NCI-H2029 (cell line): ENCODE results near the gene CCDC24.

Experiments
- DNase-seq: peaks from one replicate; lab custom pipeline; 2025; lab: John Stamatoyannopoulos, UW

CCDC24 gene

DNA sequence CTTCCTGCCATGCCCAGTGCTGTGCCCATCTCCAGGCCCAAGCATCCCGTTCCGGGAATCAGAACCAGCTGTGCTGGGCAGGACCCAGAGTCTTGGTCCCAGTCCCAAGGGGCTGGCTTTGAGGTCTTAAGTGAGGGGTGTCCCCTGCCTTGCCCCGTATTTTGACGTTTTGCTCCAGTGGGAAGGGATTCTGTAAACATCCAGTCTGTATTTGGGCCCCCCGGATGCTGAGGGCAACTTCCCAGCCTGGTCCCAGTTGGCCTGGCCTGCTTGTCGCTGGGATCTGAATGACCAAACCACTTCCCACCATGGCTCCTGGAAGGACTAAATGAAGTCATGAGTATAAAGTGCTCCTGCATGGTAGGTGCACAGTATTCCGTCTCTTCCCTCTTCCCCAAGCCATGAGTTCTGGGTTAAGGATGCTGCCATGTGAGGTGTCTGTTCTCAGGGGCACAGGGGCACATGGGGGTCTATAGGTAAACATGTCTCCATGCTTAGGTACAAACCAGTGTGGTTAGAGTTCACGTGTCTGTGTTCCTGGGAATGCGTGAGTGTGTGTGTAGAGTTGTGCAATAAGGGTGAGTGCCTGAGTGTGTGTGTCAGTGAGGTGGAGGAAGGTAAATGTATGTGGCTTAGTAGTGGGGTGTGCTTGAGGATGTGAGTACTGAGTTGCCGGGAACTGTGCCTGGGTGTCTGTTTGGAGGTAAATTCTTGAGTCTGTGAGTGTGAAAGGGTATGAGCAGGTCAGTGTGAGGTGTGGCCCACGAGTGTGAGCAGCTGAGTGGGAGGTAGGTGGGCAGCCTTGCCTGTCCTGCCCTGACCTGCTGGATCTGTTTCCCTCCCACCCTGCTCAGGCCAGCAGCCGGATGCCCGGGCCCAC, 10.9 kb upstream of the CCDC24 start:
- no peak for DNase-seq

DNA sequence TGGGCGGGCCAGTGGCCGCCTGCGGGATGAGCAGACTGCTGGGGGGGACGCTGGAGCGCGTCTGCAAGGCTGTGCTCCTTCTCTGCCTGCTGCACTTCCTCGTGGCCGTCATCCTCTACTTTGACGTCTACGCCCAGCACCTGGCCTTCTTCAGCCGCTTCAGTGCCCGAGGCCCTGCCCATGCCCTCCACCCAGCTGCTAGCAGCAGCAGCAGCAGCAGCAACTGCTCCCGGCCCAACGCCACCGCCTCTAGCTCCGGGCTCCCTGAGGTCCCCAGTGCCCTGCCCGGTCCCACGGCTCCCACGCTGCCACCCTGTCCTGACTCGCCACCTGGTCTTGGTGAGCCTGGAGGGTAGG, 10.3 kb upstream of the CCDC24 start:
- DNase-seq, result no peak

GRCh38 chr1:43981636-43982035, 9.8 kb upstream of the CCDC24 start:
- no peak for DNase-seq

DNA sequence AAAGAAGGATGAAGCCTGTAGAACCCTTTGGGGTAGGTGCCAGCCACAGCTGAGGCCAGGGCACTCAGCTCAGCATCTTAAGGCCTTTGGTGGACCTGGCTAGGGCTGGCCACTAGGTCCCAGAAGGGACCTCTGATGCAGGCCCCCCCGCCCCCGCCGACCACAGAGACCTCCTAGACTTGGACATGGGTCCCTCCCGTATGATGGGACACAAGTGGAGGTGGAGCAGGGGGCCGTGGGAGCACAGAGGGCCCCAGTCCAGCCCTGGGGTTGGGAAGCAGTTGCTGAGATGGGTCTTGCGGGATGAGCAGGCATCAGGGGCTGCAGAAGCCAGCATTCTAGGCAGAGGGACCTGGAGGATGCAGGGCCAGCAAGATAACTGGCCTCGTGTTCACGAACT, 9.2 kb upstream of the CCDC24 start:
- no peak for DNase-seq

DNA sequence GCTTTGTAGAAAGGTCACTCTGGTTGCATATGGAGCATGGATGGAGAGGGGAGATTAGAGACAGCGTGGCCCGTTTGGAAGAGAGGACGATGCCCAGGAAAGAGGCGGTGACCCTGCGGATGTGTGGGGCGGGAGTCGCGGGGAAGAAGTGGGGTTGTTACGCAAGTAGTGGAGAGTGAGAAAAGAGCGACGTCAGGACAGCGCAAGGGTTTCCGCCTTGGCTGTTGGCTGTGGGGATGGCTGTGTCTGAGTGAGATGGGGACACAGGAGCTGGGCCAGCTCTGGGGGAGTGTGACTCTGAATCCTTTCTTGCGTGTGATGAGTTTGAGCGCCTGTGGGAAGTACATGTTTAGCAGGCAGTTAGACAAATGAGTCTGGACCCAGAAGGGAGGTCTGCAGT, 8.6 kb upstream of the CCDC24 start:
- no peak for DNase-seq

DNA sequence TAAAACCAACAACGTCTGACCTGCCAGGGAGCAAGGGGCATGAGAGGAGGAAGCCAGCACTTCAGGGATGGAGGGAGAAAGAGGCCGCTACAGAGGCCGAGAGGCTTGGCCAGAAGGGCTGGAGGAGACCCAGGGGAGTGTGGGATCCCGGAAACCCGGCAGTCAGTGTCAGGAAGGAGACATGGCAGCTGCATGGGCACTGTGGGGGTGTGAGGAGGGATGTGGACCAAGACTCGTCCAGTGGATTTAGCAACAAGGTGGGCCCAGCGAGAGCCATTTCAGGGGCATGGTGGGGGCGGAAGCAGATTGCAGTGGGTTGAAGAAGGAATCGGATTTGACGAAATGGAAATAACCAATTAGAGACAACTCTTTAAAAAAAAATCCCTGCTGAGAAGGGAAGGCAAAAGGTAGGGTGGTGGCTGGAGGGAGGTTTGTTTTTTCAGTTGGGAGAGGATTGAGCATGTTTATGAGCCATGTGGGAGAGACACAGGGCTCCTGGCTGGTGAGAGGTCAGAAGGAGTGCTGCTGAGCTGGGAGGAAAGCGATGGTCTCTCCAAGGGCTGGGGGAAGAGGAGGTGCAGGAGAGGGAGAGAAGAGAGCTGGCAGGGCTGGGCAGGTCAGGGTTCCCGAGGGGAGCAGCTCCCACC, 8.0 kb upstream of the CCDC24 start:
- DNase-seq, result no peak

DNA sequence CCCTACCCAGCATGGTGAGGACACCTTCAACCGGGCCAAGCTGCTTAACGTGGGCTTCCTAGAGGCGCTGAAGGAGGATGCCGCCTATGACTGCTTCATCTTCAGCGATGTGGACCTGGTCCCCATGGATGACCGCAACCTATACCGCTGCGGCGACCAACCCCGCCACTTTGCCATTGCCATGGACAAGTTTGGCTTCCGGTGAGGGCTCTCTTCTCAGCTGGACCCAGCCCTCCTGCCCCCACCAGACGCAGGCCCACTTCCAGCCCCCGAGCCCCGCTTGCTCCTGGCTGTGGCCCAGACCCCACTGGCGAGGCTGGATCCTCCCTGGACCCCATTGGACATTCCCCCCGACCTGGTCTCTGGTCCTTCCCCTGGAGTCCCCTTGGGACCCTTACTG, 6.5 kb upstream of the CCDC24 start:
- no peak for DNase-seq

DNA sequence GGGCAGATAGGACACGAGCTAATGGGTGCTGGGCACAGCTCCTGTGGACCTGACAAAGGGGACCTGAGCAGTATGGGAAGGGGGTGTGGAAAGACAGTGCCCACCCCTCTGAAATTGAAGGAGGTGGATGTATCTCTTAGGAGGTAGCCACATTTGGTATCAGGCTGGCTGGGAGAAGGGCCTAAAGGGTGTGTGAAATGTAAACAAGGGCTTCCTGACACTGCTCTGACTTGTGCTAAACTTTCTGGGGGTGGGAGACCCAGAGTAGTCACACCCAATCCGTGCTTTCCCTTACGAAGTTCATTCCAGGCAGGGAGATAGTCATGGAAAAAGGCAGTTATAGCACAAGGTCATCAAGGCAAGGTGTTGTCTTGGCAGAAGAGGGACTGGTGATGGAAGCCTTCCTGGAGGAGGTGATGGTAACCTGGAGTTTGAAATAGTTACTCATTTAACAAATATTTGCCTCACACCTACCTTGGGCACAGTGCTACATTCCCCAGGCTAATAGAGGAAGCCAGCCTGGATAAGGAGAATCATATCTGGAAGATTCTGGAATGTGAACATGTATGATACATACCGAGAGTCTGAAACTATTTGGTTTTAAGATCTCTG, 5.3 kb upstream of the CCDC24 start:
- DNase-seq, result no peak

GRCh38 chr1:43986712-43987111, 4.7 kb upstream of the CCDC24 start:
- DNase-seq, result no peak

- DNase-seq, result no peak
These were observed 4.1 kb upstream of the CCDC24 start for GRCh38 chr1:43987159-43987902.

- no peak for DNase-seq
These were observed 864 bp upstream of the CCDC24 start for GRCh38 chr1:43990271-43991199.

DNA sequence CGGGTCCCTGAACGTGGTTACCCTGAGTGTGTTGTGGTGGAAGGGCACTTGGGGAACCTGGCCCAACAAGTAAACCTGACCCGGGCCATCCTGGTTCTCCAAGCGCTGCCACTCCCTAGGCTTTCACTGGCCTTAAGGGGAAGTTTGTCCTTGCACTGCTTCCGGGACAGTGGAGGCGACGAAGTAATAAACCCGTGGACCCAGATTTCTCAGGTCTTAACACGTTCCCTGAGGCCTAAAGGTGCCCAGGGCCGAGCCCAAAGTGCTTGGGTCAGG, 261 bp upstream of the CCDC24 start:
- DNase-seq, result no peak

DNA sequence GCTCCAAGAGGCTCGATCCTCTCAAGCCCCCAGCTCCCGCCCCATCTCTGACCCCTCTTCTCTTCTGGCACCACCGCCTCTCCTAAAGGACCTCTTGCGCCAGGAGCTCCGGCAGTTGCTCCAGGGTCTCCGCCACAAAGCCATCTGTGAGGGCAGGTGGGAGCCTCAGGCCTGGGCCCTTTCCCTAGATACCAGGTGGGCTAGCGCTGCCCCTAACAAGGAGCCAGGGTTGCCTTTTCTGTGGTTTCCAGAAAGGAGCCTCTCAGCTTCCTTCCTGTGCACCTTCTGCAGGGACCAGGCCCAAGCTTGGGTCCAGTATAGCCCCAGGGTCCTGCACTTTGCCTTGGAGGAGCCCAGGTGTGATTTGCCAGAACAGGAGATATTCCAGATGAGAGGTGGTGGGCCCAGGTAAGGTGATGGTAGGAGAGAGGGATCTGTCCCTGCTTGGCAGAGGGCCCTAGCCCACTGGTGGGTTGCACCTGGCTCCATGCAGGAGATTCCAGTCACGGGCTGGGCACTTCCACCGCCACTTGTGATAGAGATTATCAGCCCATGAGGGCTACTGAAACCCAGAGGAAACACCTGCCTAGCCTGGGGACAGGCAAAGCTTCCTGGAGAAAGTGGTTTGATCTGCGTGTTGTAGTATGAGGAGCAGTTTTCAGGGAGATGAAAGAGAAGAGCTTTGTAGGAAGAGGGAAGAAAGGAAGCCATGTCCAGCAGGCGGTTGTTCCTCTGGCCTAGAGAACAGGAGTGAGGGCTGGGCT, 1.0 kb downstream of the CCDC24 start:
- peak; percentile 45 for DNase-seq

DNA sequence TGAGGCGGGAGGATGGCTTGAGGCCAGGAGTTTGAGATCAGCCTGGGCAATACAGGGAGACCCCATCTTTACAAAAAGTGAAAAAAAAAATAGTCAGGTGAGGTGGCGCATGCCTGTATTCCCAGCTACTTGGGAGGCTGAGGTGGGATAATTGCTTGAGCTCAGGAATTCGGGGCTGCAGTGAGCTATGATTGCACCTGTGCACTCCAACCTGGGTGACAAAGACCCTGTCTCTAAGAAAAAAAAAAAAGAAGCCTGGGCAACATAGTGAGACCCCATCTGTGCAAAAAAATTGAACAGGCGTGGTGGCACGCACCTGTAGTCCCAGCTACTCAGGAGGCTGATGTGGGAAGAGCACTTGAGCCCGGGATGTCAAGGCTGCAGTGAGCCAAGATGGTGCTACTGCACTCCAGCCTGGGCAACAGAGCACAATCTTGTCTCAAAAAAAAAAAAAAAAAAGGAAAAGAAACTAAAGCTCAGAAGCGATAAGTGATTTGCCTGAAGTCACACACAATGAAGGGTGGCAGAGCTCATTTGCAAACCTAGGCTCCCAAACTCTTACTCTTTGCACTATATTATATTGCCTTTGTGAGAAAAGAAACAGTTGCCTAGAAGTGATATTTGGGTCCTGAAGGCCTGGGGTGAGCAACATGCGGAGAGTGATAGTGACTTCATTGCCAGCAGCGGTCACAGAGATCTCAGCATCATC, 2.0 kb downstream of the CCDC24 start:
- no peak for DNase-seq

GRCh38 chr1:43994071-43994470, 2.7 kb downstream of the CCDC24 start:
- no peak for DNase-seq

DNA sequence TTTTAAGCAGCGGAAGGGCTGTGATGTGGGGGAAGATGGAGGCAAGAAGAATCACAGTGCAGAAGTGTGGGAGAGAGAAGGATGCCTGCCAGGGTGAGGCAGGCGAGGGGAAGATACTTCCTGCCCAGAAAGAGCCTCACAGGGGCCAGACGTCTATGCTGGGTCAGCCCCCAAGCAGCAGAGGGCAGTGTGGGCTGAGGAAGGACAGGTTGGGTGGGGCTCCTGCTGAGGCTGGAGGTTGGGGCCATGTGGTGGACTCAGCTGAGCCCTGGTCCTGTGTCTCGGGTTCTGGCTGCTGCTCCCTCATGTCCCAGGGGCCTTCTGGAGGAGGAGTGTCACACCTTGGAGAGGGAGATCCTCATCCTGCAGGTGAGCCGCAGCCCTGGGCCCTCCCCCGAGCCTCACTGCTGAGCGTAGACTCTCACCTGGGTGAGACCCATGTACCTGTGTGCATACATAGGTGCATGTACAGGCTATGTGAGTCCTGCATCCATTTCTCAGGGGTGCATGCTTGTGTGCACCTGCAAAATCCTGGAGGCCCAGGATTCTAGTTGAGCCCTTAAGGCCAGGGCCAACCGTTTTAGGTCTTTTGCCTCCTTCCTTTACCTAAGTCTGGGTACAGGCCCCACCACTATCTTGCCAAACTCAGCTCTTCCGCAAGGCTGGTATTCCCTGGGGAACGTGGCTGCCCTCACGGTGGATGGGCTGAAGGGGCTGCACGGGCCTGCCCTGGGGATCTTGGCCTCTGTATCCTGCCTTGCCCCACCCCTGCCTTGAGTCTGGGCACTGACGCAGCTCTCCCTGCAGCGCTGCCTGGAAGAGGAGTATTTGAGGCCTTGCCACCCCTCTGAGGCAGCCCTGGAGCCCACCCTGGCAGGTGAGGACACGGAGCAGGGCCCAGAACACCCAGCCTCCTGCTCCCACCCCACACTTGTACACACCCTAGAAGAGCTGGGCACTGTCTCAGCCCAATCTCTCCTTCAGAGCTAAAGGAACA, 3.7 kb downstream of the CCDC24 start:
- DNase-seq, result peak; percentile 33

DNA sequence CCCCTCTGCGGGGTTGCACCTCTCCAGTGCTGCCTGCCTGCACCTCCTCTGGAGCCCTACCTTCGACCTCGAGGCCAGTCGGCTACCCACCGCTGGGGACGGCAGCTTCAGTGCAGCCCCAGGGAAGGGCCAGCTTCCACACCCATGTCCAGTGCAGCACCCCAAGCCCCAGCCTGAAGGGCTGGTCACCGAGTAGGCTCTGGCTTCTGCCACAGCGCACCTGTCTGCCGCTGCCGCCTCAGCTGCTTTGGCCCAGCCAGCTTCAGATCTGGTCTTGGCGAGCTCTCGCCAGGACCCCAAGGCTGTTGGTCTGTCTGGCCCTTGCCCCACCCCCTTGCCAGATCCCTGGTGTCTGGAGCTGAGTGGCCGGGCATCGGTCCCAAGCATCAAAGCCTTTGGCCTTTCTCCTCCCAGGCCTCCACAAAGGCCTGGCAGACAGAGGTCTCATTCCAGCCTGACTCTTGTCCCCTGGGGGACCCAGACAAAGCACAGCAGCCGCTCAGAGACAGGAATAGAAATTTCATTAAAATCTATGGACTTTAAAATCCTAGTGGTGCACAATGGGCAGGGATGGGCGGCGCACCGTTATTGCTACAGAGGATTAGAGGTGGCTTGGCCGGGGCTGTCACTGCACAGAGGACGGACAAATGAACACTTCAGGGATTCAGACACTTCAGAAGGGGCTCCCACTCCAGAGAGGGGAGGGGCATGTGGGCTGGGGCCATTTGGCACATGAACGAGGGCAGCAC, 4.8 kb downstream of the CCDC24 start:
- DNase-seq, result no peak

DNA sequence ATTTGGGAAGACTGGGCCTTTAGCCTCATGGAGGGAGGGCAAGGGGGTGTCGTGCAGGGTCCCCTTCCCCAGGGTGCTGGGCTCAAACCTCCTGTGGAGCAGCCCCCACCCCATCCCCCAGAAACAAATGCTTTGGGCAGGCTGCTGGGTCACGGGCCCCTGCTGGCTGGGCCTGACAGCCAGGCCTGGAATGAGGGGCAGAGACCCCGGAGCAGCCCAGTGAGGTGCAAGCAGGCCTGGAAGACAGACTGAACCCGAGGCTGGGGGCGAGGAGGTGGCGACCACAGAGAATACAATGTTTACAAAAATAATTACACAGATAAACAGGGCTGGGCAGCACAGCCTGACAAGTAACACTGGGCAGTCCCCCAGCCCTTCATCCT, 5.3 kb downstream of the CCDC24 start:
- DNase-seq, result no peak
